ENCODE measurements around the gene TRABD2A. TPM values are rescaled to one million over a fixed set of nuclear protein-coding genes. Genes with fewer than 3 reads are reported as not detected.

Gene TRABD2A
- total and polyA plus RNA-seq, 9 of the 15 experiments (the other 6 are each of a cell fraction or from before 2014, with no cell fraction given): 0.07 to 0.45 (median 0.25) TPM

DNA sequence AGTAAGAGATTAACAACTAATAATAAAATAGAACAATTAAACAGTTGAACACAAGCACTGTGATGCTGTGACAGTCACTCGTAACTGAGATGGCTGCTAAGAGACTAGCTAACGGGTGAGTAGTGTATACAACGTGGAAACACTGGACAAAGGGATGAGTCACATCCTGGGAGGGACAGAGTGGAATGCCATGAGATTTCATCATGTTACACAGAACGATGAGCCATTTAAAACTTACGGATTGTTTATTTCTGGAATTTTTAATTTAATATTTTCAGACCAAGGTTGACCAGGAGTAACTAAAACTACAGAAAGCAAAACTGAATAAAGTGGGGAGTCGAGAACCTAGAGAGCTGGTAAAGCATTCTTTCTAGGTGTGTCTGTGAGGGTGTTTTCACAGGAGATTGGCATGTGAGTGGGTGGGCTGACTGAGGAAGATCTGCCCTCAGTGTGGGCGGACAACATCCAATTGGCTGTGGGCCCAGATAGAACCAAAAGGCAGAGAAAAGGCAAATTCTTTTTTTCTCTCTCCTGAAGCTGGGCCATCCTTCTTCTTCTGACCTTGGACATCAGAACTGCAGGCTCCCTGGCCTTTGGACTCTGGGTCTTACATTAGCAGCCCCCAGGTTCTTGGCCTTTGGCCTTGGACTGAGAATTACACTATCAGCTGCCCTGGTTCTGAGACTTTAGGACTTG is 39.1 kb upstream of the TRABD2A start (continued):
- TF ChIP-seq NRF1 (conservative IDR thresholded peaks at IDR 0.05 in 1 of 2, IDR thresholded peaks at IDR 0.05 in 1 of 2) (0 out of 4 replicates have a peak, but pooled peaks of 1 of the 2 experiments have one; percentile 20), JUN (IDR thresholded peaks at IDR 0.05; ENCODE audit: borderline replicate concordance, low read depth, low read length) (peak; percentile 95), JUN (CRISPR knock-in tag; IDR thresholded peaks at IDR 0.05; ENCODE audit: borderline replicate concordance) (no peak; the same call in 1 of the 2 replicates), ARNT (IDR thresholded peaks at IDR 0.05) (peak in 1 of 2 experiments; percentile 78; a peak in 1 of 4 replicates), C11orf30 (IDR thresholded peaks at IDR 0.05; ENCODE audit: low read depth) (0 out of 2 replicates have a peak, but pooled peaks have one; percentile 6), NEUROD1 (IDR thresholded peaks at IDR 0.05; ENCODE audit: borderline replicate concordance, low read depth, low read length, partially characterized antibody) (peak; percentile 84), MAFF (IDR thresholded peaks at IDR 0.05; ENCODE audit: low read length) (no peak), NR2C1 (IDR thresholded peaks at IDR 0.05) (no peak), NR2C1 (tag; IDR thresholded peaks at IDR 0.05) (peak; percentile 42; the same call in 1 of the 2 replicates), ZNF589 (CRISPR knock-in tag; IDR thresholded peaks at IDR 0.05; ENCODE audit: low read depth) (peak; percentile 70), ATF1 (CRISPR knock-in tag; IDR thresholded peaks at IDR 0.05) (no peak), ATF1 (tag; IDR thresholded peaks at IDR 0.05) (peak; percentile 63), ARID1B (IDR thresholded peaks at IDR 0.05) (peak; percentile 75), GABPA (tag; conservative IDR thresholded peaks at IDR 0.05; ENCODE audit: low read depth) (peak; percentile 62), FIP1L1 (IDR thresholded peaks at IDR 0.05; ENCODE audit: low read depth, low read length, poor library complexity, severe bottlenecking) (no peak), RBFOX2 (IDR thresholded peaks at IDR 0.05; ENCODE audit: low read depth, low read length) (peak; percentile 51; the same call in 1 of the 2 replicates)
- TF ChIP-seq, protein P1, sequence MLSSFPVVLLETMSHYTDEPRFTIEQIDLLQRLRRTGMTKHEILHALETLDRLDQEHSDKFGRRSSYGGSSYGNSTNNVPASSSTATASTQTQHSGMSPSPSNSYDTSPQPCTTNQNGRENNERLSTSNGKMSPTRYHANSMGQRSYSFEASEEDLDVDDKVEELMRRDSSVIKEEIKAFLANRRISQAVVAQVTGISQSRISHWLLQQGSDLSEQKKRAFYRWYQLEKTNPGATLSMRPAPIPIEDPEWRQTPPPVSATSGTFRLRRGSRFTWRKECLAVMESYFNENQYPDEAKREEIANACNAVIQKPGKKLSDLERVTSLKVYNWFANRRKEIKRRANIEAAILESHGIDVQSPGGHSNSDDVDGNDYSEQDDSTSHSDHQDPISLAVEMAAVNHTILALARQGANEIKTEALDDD (IDR thresholded peaks at IDR 0.05): peak; percentile 97
- TF ChIP-seq, protein P2, sequence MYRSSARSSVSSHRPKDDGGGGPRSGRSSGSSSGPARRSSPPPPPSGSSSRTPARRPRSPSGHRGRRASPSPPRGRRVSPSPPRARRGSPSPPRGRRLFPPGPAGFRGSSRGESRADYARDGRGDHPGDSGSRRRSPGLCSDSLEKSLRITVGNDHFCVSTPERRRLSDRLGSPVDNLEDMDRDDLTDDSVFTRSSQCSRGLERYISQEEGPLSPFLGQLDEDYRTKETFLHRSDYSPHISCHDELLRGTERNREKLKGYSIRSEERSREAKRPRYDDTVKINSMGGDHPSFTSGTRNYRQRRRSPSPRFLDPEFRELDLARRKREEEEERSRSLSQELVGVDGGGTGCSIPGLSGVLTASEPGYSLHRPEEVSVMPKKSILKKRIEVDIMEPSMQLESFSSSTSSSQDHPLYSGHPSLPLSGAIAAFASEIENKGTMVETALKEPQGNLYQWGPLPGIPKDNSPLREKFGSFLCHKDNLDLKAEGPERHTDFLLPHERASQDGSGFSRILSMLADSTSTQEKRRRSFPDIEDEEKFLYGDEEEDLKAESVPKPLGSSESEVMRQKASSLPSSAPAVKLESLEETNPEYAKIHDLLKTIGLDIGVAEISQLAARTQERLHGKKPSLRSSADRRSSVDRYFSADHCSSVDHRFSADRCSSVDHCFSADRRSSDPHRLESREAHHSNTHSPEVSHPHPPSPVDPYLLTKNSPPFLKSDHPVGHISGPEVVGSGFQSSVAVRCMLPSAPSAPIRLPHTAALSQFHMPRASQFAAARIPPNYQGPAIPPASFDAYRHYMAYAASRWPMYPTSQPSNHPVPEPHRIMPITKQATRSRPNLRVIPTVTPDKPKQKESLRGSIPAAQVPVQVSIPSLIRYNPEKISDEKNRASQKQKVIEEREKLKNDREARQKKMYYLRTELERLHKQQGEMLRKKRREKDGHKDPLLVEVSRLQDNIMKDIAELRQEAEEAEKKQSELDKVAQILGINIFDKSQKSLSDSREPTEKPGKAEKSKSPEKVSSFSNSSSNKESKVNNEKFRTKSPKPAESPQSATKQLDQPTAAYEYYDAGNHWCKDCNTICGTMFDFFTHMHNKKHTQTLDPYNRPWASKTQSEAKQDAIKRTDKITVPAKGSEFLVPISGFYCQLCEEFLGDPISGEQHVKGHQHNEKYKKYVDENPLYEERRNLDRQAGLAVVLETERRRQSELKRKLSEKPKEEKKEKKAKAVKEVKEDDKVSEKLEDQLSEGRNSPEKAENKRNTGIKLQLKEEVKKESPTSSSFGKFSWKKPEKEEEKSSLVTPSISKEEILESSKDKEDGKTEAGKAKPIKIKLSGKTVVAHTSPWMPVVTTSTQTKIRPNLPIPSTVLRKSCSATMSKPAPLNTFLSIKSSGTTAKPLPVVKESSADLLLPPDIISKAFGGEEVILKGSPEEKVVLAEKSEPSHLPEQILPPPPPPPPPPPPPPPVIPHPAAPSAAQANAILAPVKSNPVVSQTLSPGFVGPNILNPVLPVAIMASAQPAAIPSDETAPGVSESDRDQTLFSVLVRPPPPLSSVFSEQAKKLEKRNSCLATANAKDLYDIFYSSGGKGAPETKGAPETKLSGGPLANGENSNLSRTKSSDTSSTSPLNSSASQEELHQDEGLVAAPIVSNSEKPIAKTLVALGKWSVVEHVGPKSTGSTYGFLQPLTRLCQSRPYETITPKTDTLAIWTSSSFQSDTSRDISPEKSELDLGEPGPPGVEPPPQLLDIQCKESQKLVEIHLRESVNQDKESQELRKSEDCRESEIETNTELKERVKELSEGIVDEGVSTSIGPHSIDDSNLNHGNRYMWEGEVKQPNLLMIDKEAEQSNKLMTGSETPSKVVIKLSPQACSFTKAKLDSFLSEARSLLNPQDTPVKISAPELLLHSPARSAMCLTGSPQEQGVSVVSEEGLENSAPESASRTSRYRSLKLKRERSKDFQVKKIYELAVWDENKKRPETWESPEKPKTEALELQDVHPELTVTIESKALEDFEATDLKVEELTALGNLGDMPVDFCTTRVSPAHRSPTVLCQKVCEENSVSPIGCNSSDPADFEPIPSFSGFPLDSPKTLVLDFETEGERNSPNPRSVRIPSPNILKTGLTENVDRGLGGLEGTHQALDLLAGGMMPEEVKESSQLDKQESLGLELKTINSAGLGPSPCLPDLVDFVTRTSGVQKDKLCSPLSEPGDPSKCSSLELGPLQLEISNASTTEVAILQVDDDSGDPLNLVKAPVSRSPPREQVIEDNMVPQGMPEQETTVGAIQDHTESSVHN (IDR thresholded peaks at IDR 0.05; ENCODE audit: borderline replicate concordance in 1 of 2, low read depth in 1 of 2): peak in 1 of 2 experiments; percentile 71; a peak in 2 of 4 replicates
